Measurements from ENCODE around the gene SLF1. TPM values are rescaled to one million over a fixed set of nuclear protein-coding genes. Genes with fewer than 3 reads are reported as not detected.
A peak's percentile ranks its signal among the peaks of the same experiment; 100 is the strongest.

The SLF1 gene
- total and polyA plus RNA-seq, 11 donors = 2.4 to 8.1 (median 5.5) TPM

- no peak overlapping the region for H3K4me3 ChIP-seq
- TF ChIP-seq CTCF (IDR thresholded peaks at IDR 0.05) = no peak
- TF ChIP-seq POLR2A (IDR thresholded peaks at IDR 0.05) = no peak
These were observed 4.5 kb downstream of the SLF1 start for GRCh38 chr5:94623011-94623410.

GRCh38 chr5:94623877-94624276 lies 5.4 kb downstream of the SLF1 start:
- peaks cover 0 to 1% (median 0%) of the 10 kb centered on the region in 9 donors for H3K36me3 ChIP-seq
- H3K27me3 ChIP-seq = no peaks in the 10 kb centered on the region
- no peak overlapping the region for H3K27ac ChIP-seq
- TF ChIP-seq POLR2A (IDR thresholded peaks at IDR 0.05) = no peak
- no peak for TF ChIP-seq CTCF (IDR thresholded peaks at IDR 0.05)
- no peak for DNase-seq
- no peak for ATAC-seq
- intact Hi-C loops (cut with DNase I) = no loop called here
- WGBS, 4 donors = 55 to 62% (median 57%) methylated on average over 2 of the region's 2 CpGs
- no peaks in the 10 kb centered on the region for H3K9me3 ChIP-seq
- H3K4me3 ChIP-seq = peak overlapping the region in 1 of 12 donors; percentile 0
- peaks cover 0 to 27% (median 10%) of the 10 kb centered on the region in 12 donors for H3K4me1 ChIP-seq

More at GRCh38 chr5:94623011-94623410, 4.5 kb downstream of the SLF1 start:
- H3K4me1 ChIP-seq = peaks cover 0 to 27% (median 10%) of the 10 kb centered on the region in 12 donors
- no peaks in the 10 kb centered on the region for H3K9me3 ChIP-seq
- peak overlapping the region in 5 of 12 donors; percentile 14 to 51 (median 39) for H3K27ac ChIP-seq
- no peaks in the 10 kb centered on the region for H3K27me3 ChIP-seq
- intact Hi-C loops (cut with DNase I) = no loop called here
- no peak for ATAC-seq
- DNase-seq = no peak
- no peaks in the 10 kb centered on the region for H3K36me3 ChIP-seq

DNA sequence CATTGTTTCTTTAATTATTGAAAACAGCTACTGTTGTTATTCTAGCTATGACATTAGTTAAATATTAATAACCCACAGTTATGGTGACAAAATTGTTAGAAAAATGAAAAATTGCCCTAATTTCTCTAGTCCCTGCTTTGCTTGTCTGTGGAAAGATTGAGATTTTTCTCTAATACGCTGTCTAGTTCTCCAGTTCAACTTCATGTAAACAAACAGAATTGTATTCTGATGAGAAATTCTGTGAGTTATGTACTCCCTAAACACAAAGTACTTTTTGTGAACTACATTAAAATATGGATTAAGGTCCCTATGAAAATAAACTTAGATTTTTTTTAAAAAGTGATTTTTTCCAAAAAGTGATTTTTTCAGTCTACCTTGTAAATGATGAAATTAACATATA lies 8.7 kb downstream of the SLF1 start:
- H3K27ac ChIP-seq = no peak overlapping the region
- TF ChIP-seq POLR2A (IDR thresholded peaks at IDR 0.05) (no peak), CTCF (IDR thresholded peaks at IDR 0.05) (no peak)
- no peak for DNase-seq
- 85 to 99% (median 98%) methylated on average over 1 of the region's 1 CpG for whole genome bisulfite sequencing, 4 donors
- no peak for ATAC-seq
- peaks cover 0 to 12% (median 0%) of the 10 kb centered on the region in 12 donors for H3K9me3 ChIP-seq
- no peak overlapping the region for H3K4me3 ChIP-seq
- peaks cover 0 to 12% (median 3%) of the 10 kb centered on the region in 12 donors for H3K4me1 ChIP-seq
- intact Hi-C loops (cut with DNase I) = no loop called here
- H3K36me3 ChIP-seq = peaks cover 0 to 27% (median 13%) of the 10 kb centered on the region in 9 donors
- H3K27me3 ChIP-seq = no peaks in the 10 kb centered on the region

DNA sequence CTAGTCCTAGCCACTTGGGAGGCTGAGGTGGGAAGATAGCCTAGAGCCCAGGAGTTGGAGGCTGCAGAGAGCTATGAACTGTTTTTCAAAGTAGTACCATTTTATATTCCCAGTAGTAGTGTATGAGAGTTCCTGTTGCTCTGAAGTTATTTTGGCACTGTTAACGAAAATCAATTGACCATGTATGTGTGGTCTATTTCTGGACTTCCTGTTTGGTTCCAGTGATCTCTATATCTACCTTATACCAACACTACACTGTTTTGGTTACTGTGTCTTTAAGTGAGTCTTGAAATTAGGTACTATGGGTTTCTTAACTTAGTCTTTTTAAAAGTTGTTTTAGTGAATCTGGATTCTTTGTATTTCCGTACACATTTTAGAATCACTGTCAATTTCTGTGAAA lies 13.6 kb downstream of the SLF1 start:
- TF ChIP-seq POLR2A (IDR thresholded peaks at IDR 0.05) (no peak), CTCF (IDR thresholded peaks at IDR 0.05) (no peak)
- WGBS, 4 donors = 63 to 70% (median 68%) methylated on average over 2 of the region's 2 CpGs
- intact Hi-C loops (cut with DNase I) = no loop called here
- no peaks in the 10 kb centered on the region for H3K27me3 ChIP-seq
- no peaks in the 10 kb centered on the region for H3K4me1 ChIP-seq
- no peak overlapping the region for H3K4me3 ChIP-seq
- peaks cover 0 to 18% (median 2%) of the 10 kb centered on the region in 12 donors for H3K9me3 ChIP-seq
- no peak for ATAC-seq
- no peak for DNase-seq
- H3K27ac ChIP-seq = no peak overlapping the region
- peaks cover 0 to 27% (median 13%) of the 10 kb centered on the region in 9 donors for H3K36me3 ChIP-seq
